Neuronal stem cell (in vitro differentiated cells): ENCODE measurements around the gene ZFR.
"Not testable (repeated sequence)": the region's sequence is repeated elsewhere in the genome, so short reads cannot be mapped to it uniquely, and the experiment has no call there.

Experiments
- DNase-seq: peaks from one replicate; pipeline ENCODE4 v3.0.0-alpha.2; 2013; ENCODE audit warnings: low spot score
- H2AFZ ChIP-seq: one replicate; pipeline ENCODE4 v1.6.1; 2013; ENCODE audit warnings: mild to moderate bottlenecking, low read length, inconsistent platforms
- H2AK5ac ChIP-seq: 2 replicates; pipeline ENCODE4 v1.6.1; 2013; ENCODE audit warnings: low read depth, mild to moderate bottlenecking, inconsistent platforms, low read length, moderate library complexity, mixed read lengths
- H2BK120ac ChIP-seq: 2 replicates; pipeline ENCODE4 v1.6.1; 2013; ENCODE audit warnings: low read depth, mild to moderate bottlenecking, inconsistent platforms, low read length, moderate library complexity, mixed read lengths
- H2BK12ac ChIP-seq: one replicate; pipeline ENCODE4 v1.6.1; 2013; ENCODE audit warnings: low read length, inconsistent platforms
- H2BK15ac ChIP-seq: 2 replicates; pipeline ENCODE4 v1.6.1; 2013; ENCODE audit warnings: mild to moderate bottlenecking, low read length, inconsistent platforms, mixed read lengths
- H2BK5ac ChIP-seq: one replicate; pipeline ENCODE4 v1.6.1; 2013; ENCODE audit warnings: inconsistent platforms, mild to moderate bottlenecking, low read length, moderate library complexity
- H3K14ac ChIP-seq: one replicate; pipeline ENCODE4 v1.6.1; 2013; ENCODE audit warnings: low read length, inconsistent platforms
- H3K18ac ChIP-seq: 2 replicates; pipeline ENCODE4 v1.6.1; 2013; ENCODE audit warnings: low read length, inconsistent platforms
- H3K23ac ChIP-seq: 2 replicates; pipeline ENCODE4 v1.6.1; 2013; ENCODE audit warnings: low read depth, mild to moderate bottlenecking, mixed read lengths, low read length, inconsistent platforms; ENCODE audit not compliant: poor library complexity
- H3K27ac ChIP-seq: replicated peaks from 3 replicates; pipeline ENCODE4 v1.5.1; 2013; ENCODE audit warnings: low read length, inconsistent platforms
- H3K27me3 ChIP-seq, 3 experiments: 2 replicates each; pipeline ENCODE4 v1.6.1; 2013; ENCODE audit warnings: low read length in 3 of 3, mild to moderate bottlenecking in 2 of 3, inconsistent platforms in 1 of 3, low read depth in 1 of 3, mixed read lengths in 1 of 3, moderate library complexity in 1 of 3; ENCODE audit not compliant: control insufficient read depth in 3 of 3, insufficient read depth in 3 of 3
- H3K36me3 ChIP-seq, 2 donors: replicated peaks in 1 of 2; 2 replicates each; pipeline ENCODE4 v1.6.1; 2013; ENCODE audit warnings: low read length in 2 of 2; ENCODE audit not compliant: control insufficient read depth in 2 of 2, insufficient read depth in 2 of 2
- H3K4ac ChIP-seq: 2 replicates; pipeline ENCODE4 v1.6.1; 2013; ENCODE audit warnings: inconsistent platforms, mild to moderate bottlenecking, low read length, moderate library complexity
- H3K4me1 ChIP-seq, 2 donors: 1 replicate in 1 of 2; 2 replicates in 1 of 2; pipeline ENCODE4 v1.6.1; 2013; ENCODE audit warnings: low read length in 2 of 2, low read depth in 1 of 2; ENCODE audit not compliant: control insufficient read depth in 2 of 2, insufficient read depth in 1 of 2
- H3K4me2 ChIP-seq: one replicate; pipeline ENCODE4 v1.6.1; 2013; ENCODE audit warnings: mild to moderate bottlenecking, low read length, inconsistent platforms; ENCODE audit not compliant: insufficient read depth, poor library complexity, severe bottlenecking
- H3K4me3 ChIP-seq, 2 donors: 2 replicates each; pipeline ENCODE4 v1.5.1; 2013; ENCODE audit warnings: low read length in 2 of 2, mild to moderate bottlenecking in 2 of 2, inconsistent platforms in 1 of 2, moderate library complexity in 1 of 2
- H3K79me1 ChIP-seq: one replicate; pipeline ENCODE4 v1.6.1; 2013; ENCODE audit warnings: low read depth, mild to moderate bottlenecking, inconsistent platforms, low read length, moderate library complexity
- H3K9ac ChIP-seq: one replicate; pipeline ENCODE4 v1.6.1; 2013; ENCODE audit warnings: mild to moderate bottlenecking, low read depth, low read length, inconsistent platforms; ENCODE audit not compliant: poor library complexity
- H3K9me3 ChIP-seq, 2 donors: replicated peaks in 1 of 2; 2 replicates each; pipeline versions ENCODE3 to v1.6.1; 2013; ENCODE audit warnings: low read length in 2 of 2, mild to moderate bottlenecking in 2 of 2, inconsistent platforms in 1 of 2, low read depth in 1 of 2, mixed read lengths in 1 of 2, moderate library complexity in 1 of 2; ENCODE audit not compliant: control insufficient read depth in 2 of 2, insufficient read depth in 1 of 2
- H4K8ac ChIP-seq: one replicate; pipeline ENCODE4 v1.6.1; 2013; ENCODE audit warnings: low read depth, mild to moderate bottlenecking, inconsistent platforms, low read length, moderate library complexity
- H4K91ac ChIP-seq: one replicate; pipeline ENCODE4 v1.6.1; 2013; ENCODE audit warnings: low read length, low read depth, mild to moderate bottlenecking, inconsistent platforms; ENCODE audit not compliant: poor library complexity
- WGBS, 2 donors: extraction: QIAGEN DNeasy Blood & Tissue Kit; methylation state at CpG; one replicate each; pipeline ENCODE4 v1.1.7; 2013; ENCODE audit warnings: missing lambda C conversion rate in 2 of 2, mixed read lengths in 1 of 2; ENCODE audit not compliant: insufficient read length in 2 of 2, insufficient replicate concordance in 1 of 2; ENCODE audit errors: extremely low coverage in 2 of 2; 5-methylcytosine and 5-hydroxymethylcytosine counted together

The ZFR gene

GRCh38 chr5:32430825-32431224, 13.7 kb downstream of the ZFR start:
- not testable (repeated sequence) for H3K27ac ChIP-seq, H3K4ac ChIP-seq, H3K4me2 ChIP-seq, H2AFZ ChIP-seq, H3K23ac ChIP-seq, H2BK120ac ChIP-seq, H2BK5ac ChIP-seq, H2BK15ac ChIP-seq, H2AK5ac ChIP-seq, H4K91ac ChIP-seq, H3K9ac ChIP-seq, H3K14ac ChIP-seq, H3K27me3 ChIP-seq, H3K4me3 ChIP-seq, DNase-seq, H3K18ac ChIP-seq, H2BK12ac ChIP-seq, H3K79me1 ChIP-seq, H4K8ac ChIP-seq, H3K4me1 ChIP-seq
- Histone ChIP-seq H3K36me3 (peaks cover 14 to 89% of the 10 kb centered on the region in 2 donors), H3K9me3 (peaks cover 11 to 55% of the 10 kb centered on the region in 2 donors)
- WGBS, 2 donors, result no CpG with 5 or more reads among the region's 4 CpGs

GRCh38 chr5:32428426-32428825, 16.1 kb downstream of the ZFR start:
- Histone ChIP-seq H3K18ac (no peak overlapping the region), H3K14ac (no peak overlapping the region), H3K23ac (no peak overlapping the region), H3K36me3 (peaks cover 14 to 81% of the 10 kb centered on the region in 2 donors), H2AFZ (no peak overlapping the region), H2BK12ac (no peak overlapping the region), H2AK5ac (no peak overlapping the region), H2BK5ac (no peak overlapping the region), H2BK15ac (no peak overlapping the region), H2BK120ac (no peak overlapping the region), H3K9me3 (peaks cover 11 to 55% of the 10 kb centered on the region in 2 donors), H3K4ac (no peak overlapping the region), H3K27ac (no peak overlapping the region), H4K8ac (no peak overlapping the region), H3K79me1 (no peaks in the 10 kb centered on the region), H4K91ac (no peak overlapping the region), H3K27me3 (no peaks in the 10 kb centered on the region), H3K9ac (no peak overlapping the region), H3K4me1 (no peaks in the 10 kb centered on the region), H3K4me2 (no peak overlapping the region), H3K4me3 (no peak overlapping the region)
- WGBS, 2 donors, result no CpG with 5 or more reads among the region's 4 CpGs
- DNase-seq, result no peak

- no peaks in the 10 kb centered on the region for H3K79me1 ChIP-seq
- no peaks in the 10 kb centered on the region for H3K27me3 ChIP-seq
- no peak overlapping the region for H3K14ac ChIP-seq
- no peak overlapping the region for H3K4ac ChIP-seq
- no peak overlapping the region for H4K91ac ChIP-seq
- H3K18ac ChIP-seq, result no peak overlapping the region
- H2AK5ac ChIP-seq, result no peak overlapping the region
- H3K4me3 ChIP-seq, result no peak overlapping the region
- peaks cover 12 to 73% of the 10 kb centered on the region in 2 donors for H3K36me3 ChIP-seq
- no CpG with 5 or more reads among the region's 7 CpGs for WGBS, 2 donors
- H4K8ac ChIP-seq, result no peak overlapping the region
- no peak overlapping the region for H3K23ac ChIP-seq
- no peaks in the 10 kb centered on the region for H3K4me1 ChIP-seq
- H2AFZ ChIP-seq, result no peak overlapping the region
- H2BK5ac ChIP-seq, result no peak overlapping the region
- H2BK120ac ChIP-seq, result no peak overlapping the region
- no peak overlapping the region for H2BK12ac ChIP-seq
- no peak overlapping the region for H3K4me2 ChIP-seq
- peaks cover 11 to 49% of the 10 kb centered on the region in 2 donors for H3K9me3 ChIP-seq
- no peak for DNase-seq
- H2BK15ac ChIP-seq, result no peak overlapping the region
- H3K9ac ChIP-seq, result no peak overlapping the region
- H3K27ac ChIP-seq, result no peak overlapping the region
These were observed 17.9 kb downstream of the ZFR start for GRCh38 chr5:32426440-32427151.

- Histone ChIP-seq H2BK120ac (no peak overlapping the region), H3K27me3 (no peaks in the 10 kb centered on the region), H2BK15ac (no peak overlapping the region), H3K4ac (no peak overlapping the region), H2AK5ac (no peak overlapping the region), H4K91ac (no peak overlapping the region), H3K27ac (no peak overlapping the region), H3K9ac (no peak overlapping the region), H3K9me3 (peaks cover 6 to 24% of the 10 kb centered on the region in 2 donors), H3K79me1 (peaks cover 4% of the 10 kb centered on the region), H3K23ac (no peak overlapping the region), H3K4me2 (no peak overlapping the region), H4K8ac (no peak overlapping the region), H3K36me3 (peaks cover 8 to 70% of the 10 kb centered on the region in 2 donors), H2AFZ (no peak overlapping the region), H3K14ac (no peak overlapping the region), H3K18ac (no peak overlapping the region), H2BK5ac (no peak overlapping the region), H3K4me1 (no peaks in the 10 kb centered on the region), H2BK12ac (no peak overlapping the region), H3K4me3 (no peak overlapping the region)
- DNase-seq, result no peak
- no CpG with 5 or more reads among the region's 4 CpGs for WGBS, 2 donors
These were observed 21.8 kb downstream of the ZFR start for GRCh38 chr5:32422697-32423096.
